ENCODE results near the gene STAG2.

DNA sequence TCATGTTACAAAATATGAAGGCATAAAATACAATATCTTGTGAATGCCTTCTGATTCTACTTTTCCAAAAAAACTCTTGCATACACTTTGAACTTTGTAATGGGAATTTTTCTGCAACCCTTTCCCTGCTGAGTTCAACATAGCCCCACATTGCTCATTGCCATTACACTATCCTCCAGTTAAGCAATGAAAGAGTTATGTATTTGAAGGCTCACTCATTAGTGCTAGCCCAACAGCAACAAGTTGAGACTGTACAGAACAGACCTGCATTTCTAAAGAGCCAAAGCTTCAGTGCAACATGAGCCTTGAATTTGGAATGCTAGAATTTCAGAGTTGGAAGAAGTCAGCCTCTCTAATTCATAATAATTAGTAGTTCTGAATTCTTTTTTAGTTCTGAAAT, 44.4 kb upstream of the STAG2 start:
- TF ChIP-seq YY1 (IDR thresholded peaks at IDR 0.05; ENCODE audit: insufficient read depth, insufficient read length) (no peak), ZNF274 (IDR thresholded peaks at IDR 0.05; ENCODE audit: low read depth, low read length) (no peak), SUZ12 (IDR thresholded peaks at IDR 0.05; ENCODE audit: extremely low read depth, insufficient read depth, insufficient read length) (no peak)

All from NT2/D1 (cell line).